ENCODE results near the gene CDC16. TPM values are rescaled to one million over a fixed set of nuclear protein-coding genes. Genes with fewer than 3 reads are reported as not detected.

Gene CDC16
- total RNA-seq, 2 donors from 2014 or later, result 61.9 to 100 TPM

DNA sequence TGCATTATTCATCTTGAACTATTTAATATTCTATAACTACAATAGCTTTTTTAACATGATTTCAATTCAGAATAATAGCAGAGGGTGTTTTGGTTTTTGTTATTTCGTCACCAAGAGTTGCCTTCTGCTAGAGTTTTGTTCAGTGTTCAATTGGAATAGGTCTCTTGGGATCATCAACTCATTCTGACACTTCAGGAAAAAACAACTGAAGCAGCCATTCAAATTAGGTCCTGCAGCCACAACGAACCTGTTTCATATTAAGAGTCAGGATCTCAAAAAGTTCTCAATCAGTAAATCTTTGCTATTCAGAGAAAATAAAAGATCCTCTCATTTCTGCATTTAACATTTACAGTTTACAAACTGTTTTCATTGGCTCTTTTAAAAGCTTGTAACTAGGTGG is 77.2 kb downstream of the CDC16 start:
- Mint-ChIP-seq H3K4me3 (no peak overlapping the region), H3K36me3 (ENCODE audit: low read depth) (peaks cover 34% of the 10 kb centered on the region)
- no peak for ATAC-seq (replicated peaks)

DNA sequence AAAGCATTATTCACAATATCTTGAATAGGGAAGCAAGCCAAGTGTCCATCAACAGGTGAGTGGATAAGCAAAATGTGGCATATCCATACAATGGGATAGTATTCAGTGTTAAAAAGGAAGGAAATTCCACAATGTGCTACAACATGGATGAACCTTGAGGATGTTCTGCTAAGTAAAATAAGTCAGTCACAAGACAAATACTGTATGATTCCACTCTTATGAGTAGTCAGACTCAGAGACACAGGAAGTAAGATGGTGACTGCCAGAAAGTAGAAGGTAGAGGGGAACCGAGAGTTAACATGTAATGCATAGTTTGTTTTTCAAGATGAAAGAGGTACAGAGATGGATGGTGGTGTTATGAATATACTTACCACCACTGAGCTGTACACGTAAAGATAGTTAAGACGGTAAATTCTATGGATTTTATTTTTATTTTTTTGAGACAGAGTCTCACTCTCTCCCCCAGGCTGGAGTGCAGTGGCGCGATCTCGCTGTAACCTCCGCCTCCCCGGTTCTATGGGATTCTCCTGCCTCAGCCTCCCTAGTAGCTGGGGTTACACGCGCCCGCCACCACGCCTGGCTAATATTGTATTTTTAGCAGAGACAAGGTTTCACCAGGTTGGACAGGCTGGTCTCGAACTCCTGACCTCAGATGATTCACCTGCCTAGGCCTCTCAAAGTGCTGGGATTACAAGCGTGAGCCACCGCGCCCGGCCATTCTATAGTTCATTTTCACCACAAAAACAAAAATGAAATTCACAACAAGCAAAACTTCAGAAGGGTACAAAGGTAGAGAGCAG is 78.6 kb downstream of the CDC16 start:
- H3K27ac Mint-ChIP-seq, result peak overlapping the region; percentile 99
- peak overlapping the region; percentile 95 for H3K4me3 Mint-ChIP-seq
- H3K4me1 Mint-ChIP-seq, result peaks cover 21% of the 10 kb centered on the region
- peaks cover 40% of the 10 kb centered on the region for H3K36me3 Mint-ChIP-seq (ENCODE audit: low read depth)
- ATAC-seq (replicated peaks), result peak; percentile 67
- no peaks in the 10 kb centered on the region for H3K27me3 Mint-ChIP-seq
- H3K9me3 Mint-ChIP-seq, result no peaks in the 10 kb centered on the region

More for the DNA sequence above, 77.2 kb downstream of the CDC16 start:
- H3K9me3 Mint-ChIP-seq, result no peaks in the 10 kb centered on the region
- H3K4me1 Mint-ChIP-seq, result peaks cover 21% of the 10 kb centered on the region
- no peaks in the 10 kb centered on the region for H3K27me3 Mint-ChIP-seq
- H3K27ac Mint-ChIP-seq, result no peak overlapping the region

DNA sequence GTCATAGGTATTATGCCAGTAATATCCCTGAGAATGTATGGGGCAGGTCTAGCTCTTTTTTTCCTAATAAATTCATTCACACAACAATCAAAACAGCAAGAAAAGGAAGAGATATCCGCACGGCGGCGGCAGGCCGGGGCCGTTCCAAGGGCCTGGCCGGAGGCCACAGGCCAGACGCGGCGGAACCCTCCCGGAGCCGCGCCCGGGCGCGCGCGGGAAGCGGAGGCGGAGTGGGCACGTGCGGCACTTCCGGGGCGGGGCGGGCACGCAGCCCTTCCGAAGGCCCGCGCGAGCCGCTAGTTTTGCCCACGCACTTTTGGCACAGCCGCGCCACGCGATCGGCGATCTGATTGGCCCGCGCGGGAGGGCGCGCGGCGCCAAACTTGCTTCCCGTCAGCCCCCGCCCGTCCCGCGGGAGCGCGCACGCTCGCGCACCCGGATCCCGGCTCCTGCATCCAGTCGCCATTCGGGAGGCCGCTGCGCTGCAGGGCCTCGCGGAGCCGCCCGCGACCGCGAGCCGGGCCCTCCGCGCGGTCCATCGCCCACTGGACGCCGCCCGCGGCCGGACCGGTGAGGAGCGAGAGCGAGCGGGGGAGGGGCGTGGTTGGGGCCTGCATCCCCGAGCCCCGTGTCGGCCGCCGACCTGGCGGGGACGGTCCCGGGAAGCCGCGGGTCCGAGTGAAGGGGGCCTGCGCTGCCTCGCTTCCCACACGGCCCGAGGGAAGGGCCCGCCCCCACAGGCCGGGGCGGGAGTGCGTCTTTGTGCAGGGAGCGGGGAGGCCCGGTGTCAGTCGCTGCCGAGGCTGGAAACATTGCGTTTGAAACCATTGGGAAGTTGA is 79.6 kb downstream of the CDC16 start, which contains the start of gene CHAMP1:
CHAMP1 (plus strand) TSS at position 430 of the 839 bp plus-strand sequence. CDS start 9,340 bp downstream, outside the sequence.
- H3K27ac Mint-ChIP-seq, result peak within 1 kb of the TSS; percentile 99
- peaks cover 48% of the 10 kb centered on the region for H3K36me3 Mint-ChIP-seq (ENCODE audit: low read depth)
- H3K4me3 Mint-ChIP-seq, result peak within 1 kb of the TSS; percentile 95
- peak; percentile 77 for ATAC-seq (replicated peaks)
- H3K4me1 Mint-ChIP-seq, result peaks cover 28% of the 10 kb centered on the region
- no peaks in the 10 kb centered on the region for H3K27me3 Mint-ChIP-seq
- H3K9me3 Mint-ChIP-seq, result no peaks in the 10 kb centered on the region

DNA sequence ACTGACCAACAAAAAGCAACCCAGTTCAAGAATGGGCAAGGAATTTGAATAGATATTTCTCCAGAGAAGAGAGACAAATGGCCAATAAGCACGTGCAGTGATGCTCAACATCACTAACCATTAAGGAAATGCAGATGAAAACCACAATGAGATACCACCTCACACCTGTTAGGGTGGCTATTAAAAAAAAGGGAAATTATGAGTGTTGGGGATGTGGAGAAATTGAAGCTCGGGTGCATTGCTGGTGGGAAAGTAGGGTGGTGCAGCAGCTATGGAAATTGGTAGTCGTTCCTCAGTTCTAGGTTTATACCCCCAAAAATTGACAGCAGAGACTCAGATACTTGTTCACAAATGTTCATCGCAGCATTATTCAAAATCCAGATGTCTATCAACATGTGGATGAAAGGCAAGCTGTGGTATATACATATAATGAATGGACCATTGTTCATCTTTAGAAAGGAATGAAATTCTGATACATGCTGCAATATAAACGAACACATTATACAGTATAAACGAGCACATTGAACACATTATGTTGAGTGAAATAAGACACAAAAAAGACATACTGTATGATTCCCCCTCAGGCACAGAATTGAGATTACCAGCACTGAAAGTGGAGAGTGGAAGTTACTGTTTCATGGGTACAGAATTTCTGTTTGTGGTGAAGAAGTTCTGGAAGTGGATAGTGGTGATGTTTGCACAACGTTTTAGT is 80.5 kb downstream of the CDC16 start:
- Mint-ChIP-seq H3K27ac (peak overlapping the region; percentile 82), H3K4me3 (peak overlapping the region; percentile 95), H3K4me1 (peaks cover 37% of the 10 kb centered on the region), H3K27me3 (no peaks in the 10 kb centered on the region), H3K9me3 (no peaks in the 10 kb centered on the region), H3K36me3 (ENCODE audit: low read depth) (peaks cover 57% of the 10 kb centered on the region)
- no peak for ATAC-seq (replicated peaks)

DNA sequence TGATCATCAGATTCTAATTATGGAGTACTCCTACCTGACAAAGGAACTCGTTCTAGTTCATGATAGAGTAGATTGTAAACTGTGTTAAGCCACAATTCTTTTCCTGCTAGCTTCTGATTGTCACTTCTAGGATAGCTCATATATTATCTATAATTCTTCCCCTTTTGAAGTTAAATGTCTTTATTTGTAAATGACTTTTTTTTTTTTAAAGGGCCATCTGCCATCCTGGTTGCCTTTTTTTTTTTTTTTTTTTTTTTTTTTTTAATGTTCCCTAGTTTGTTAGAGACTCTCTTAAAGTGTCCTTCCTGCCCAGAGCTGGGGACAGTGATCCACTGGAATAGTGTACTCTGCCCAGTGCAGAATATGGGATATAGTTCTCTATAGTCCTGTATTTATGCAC is 83.9 kb downstream of the CDC16 start:
- Mint-ChIP-seq H3K36me3 (ENCODE audit: low read depth) (peaks cover 84% of the 10 kb centered on the region), H3K27ac (peak overlapping the region; percentile 51), H3K27me3 (no peaks in the 10 kb centered on the region), H3K4me3 (peak overlapping the region; percentile 4), H3K9me3 (no peaks in the 10 kb centered on the region), H3K4me1 (peaks cover 39% of the 10 kb centered on the region)
- no peak for ATAC-seq (replicated peaks)

DNA sequence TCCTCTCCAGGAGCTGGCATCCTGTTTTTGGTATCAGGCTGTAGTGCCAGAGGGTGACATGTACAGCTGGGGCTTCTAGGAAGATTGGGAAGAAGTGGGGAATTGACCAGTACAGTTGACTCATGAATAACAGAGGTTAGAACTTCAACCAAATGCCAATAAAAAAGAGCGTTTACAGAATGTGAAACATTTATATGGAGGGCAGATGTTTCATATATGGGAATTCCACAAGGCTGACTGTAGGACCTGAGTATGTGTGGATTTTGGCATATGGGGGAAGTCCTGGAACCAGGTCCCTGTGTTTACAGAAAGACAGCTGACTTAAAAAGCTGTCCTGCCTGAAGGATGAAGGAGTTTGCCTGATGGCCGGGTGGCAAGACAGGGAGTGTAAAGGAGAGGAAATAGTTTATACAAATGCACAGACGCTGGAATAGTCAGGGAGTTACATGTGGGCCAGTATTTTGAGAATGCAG is 84.8 kb downstream of the CDC16 start:
- Mint-ChIP-seq H3K9me3 (no peaks in the 10 kb centered on the region), H3K4me3 (peak overlapping the region; percentile 4), H3K36me3 (ENCODE audit: low read depth) (peaks cover 87% of the 10 kb centered on the region), H3K27ac (peak overlapping the region; percentile 51), H3K27me3 (no peaks in the 10 kb centered on the region), H3K4me1 (peaks cover 41% of the 10 kb centered on the region)
- no peak for ATAC-seq (replicated peaks)

DNA sequence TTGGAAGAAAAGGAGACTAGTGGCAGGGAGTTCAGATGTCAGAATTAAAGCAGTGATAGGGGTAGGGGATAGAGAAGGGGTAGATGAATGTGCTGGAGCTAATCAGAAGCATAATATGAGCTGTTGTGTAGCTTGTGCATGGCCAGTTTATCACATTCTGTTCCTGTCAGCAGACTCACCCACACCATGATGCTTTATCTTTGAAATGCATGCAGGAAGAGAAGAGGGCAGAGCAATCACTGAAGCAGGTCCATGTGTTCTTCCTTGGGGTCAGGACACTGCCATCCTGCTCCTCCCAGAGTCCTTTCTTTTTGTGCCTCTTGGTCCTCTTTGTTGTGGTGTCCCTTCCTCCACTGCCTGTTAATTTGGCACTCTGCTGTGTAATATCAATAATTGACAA is 85.4 kb downstream of the CDC16 start:
- no peaks in the 10 kb centered on the region for H3K27me3 Mint-ChIP-seq
- H3K4me3 Mint-ChIP-seq, result peak overlapping the region; percentile 4
- H3K4me1 Mint-ChIP-seq, result peaks cover 42% of the 10 kb centered on the region
- H3K27ac Mint-ChIP-seq, result peak overlapping the region; percentile 51
- peaks cover 88% of the 10 kb centered on the region for H3K36me3 Mint-ChIP-seq (ENCODE audit: low read depth)
- no peaks in the 10 kb centered on the region for H3K9me3 Mint-ChIP-seq
- ATAC-seq (replicated peaks), result no peak

DNA sequence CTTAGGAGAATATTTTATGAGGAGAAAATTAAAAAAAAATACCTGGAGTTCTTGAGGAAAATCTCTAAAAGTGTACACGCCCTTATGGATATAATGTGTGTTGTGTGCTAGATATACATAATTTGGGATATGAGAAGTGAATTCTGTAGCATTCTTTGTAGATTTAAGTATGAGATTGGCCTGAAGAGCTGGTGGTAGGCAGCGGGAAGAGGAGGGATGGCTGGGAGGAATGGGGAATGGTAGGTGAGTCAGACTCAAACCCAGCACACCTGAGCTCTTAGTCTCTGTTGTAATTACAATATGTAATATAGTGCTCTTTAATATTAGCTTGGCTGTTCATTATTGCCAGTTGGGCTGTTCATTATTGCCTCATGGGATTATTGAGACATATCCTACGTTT is 86.6 kb downstream of the CDC16 start:
- Mint-ChIP-seq H3K36me3 (ENCODE audit: low read depth) (peaks cover 94% of the 10 kb centered on the region), H3K27me3 (no peaks in the 10 kb centered on the region), H3K9me3 (no peaks in the 10 kb centered on the region), H3K4me1 (peaks cover 47% of the 10 kb centered on the region), H3K4me3 (no peak overlapping the region), H3K27ac (no peak overlapping the region)
- no peak for ATAC-seq (replicated peaks)

Other genes with a start within 250 kb of the CDC16 start
- 10 to 100 TPM; 18.4 to 62.5 TPM for gene RASA3, start 102.3 kb upstream of the CDC16 start, total RNA-seq
- not detected for gene CFAP97D2, start 55.6 kb upstream of the CDC16 start, total RNA-seq
- 10 to 100 TPM; 45.7 to 60.4 TPM for gene UPF3A, start 46.7 kb downstream of the CDC16 start, total RNA-seq
- 10 to 100 TPM; 26.6 to 34.6 TPM for gene CHAMP1, start 79.6 kb downstream of the CDC16 start, total RNA-seq